Calu3 (cell line): ENCODE data around the gene TJAP1. TPM values are rescaled to one million over a fixed set of nuclear protein-coding genes. Genes with fewer than 3 reads are reported as not detected.

ENCODE experiments used
- BruUV-seq: library from RNA; stranded (reverse); fragments of 400-500 nt; replicated peaks from 2 replicates; lab custom pipeline; 2021; lab: Mats Ljungman, UMichigan
- CTCF ChIA-PET: fragments of 300-600 bp; sonication (Branson Sonifier 250); formaldehyde crosslinking; loops from one replicate; lab custom pipeline; 2022; ENCODE audit warnings: antibody characterized with exemption; lab: Charles Lee
- DNase-seq: peaks from one replicate; pipeline ENCODE4 v3.0.0; 2022
- H3K27ac Mint-ChIP-seq: one replicate; pipeline ENCODE4 v1.8.0; 2022; ENCODE audit warnings: mixed read lengths; ENCODE audit not compliant: unreplicated experiment
- H3K27me3 Mint-ChIP-seq: one replicate; pipeline ENCODE4 v1.8.0; 2022; ENCODE audit warnings: mixed read lengths; ENCODE audit not compliant: unreplicated experiment
- H3K36me3 Mint-ChIP-seq: one replicate; pipeline ENCODE4 v1.8.0; 2022; ENCODE audit warnings: mild to moderate bottlenecking, moderate library complexity, mixed read lengths; ENCODE audit not compliant: insufficient read depth, unreplicated experiment
- H3K4me1 Mint-ChIP-seq: one replicate; pipeline ENCODE4 v1.8.0; 2022; ENCODE audit warnings: mild to moderate bottlenecking, low read depth, mixed read lengths; ENCODE audit not compliant: unreplicated experiment
- H3K4me3 Mint-ChIP-seq: one replicate; pipeline ENCODE4 v1.8.0; 2022; ENCODE audit warnings: mild to moderate bottlenecking, low read depth, moderate library complexity, mixed read lengths; ENCODE audit not compliant: unreplicated experiment
- H3K9me3 Mint-ChIP-seq: one replicate; pipeline ENCODE4 v1.8.0; 2022; ENCODE audit warnings: low read depth, mixed read lengths; ENCODE audit not compliant: unreplicated experiment
- intact Hi-C: fragments of 100-400 bp; cut with micrococcal nuclease; formaldehyde crosslinking; loops from one replicate; pipeline ENCODE4 v1.10.0; 2022; ENCODE audit not compliant: unreplicated experiment
- total RNA-seq: library from RNA; stranded (reverse); gene quantifications from 2 replicates; pipeline ENCODE4 v1.2.3, GENCODE V29; 2022
- TF ChIP-seq, protein P1 (sequence below): fragments of 200-600 bp; IDR thresholded peaks from one replicate; pipeline ENCODE4 v1.8.0; 2022; ENCODE audit warnings: antibody characterized with exemption; ENCODE audit not compliant: unreplicated experiment

Gene TJAP1
- total RNA-seq, 1 experiment from 2014 or later: 72.3 TPM

DNA sequence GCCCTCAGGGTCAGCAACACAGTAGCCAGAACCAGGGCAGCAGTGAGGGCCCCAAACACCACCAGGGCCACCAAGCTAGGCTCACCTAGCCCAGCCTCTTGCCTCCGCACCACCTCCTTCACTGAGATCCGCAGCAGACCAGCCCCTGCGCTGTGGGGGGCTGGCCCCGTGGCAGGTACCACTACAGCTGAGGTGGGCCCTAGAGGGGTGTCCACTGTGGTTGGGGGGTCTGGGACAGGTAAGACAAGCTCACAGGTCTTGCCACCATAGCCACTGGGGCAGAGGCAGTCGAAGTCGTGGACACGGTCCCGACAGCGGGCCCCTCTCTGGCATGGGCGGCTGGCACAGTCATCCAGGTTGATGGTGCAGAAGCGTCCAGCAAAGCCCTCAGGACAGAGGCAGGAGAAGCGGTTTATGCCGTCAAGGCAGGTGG is 26.7 kb upstream of the TJAP1 start:
- Mint-ChIP-seq H3K36me3 (peaks cover 44% of the 10 kb centered on the region), H3K4me3 (no peak overlapping the region), H3K27me3 (peaks cover 17% of the 10 kb centered on the region)

DNA sequence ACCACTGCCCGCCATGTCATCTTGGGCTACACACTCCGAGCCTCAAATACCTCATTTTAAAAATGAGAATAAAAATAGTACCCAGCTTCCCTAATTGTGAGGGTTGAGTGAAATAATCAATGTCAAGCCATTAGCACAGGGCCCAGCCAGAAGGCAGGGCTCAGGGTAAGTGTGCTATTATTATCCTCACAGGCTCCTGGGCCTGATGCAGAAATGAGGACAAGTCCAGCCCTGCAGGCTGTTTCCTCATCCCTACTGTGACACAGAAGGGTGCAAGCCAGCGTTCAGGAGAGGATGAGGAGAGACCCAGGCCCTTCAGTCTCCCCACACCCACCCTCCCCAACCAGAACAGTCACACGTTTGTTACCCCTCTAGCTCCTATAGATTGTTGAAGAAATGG is 26.0 kb upstream of the TJAP1 start:
- CTCF ChIA-PET: interaction anchor here (0.6 kb wide), 1 partner anchor 24 kb away, joined by 4 read pairs; the partner anchor contains the start of gene ABCC10
- TF ChIP-seq, protein P1, sequence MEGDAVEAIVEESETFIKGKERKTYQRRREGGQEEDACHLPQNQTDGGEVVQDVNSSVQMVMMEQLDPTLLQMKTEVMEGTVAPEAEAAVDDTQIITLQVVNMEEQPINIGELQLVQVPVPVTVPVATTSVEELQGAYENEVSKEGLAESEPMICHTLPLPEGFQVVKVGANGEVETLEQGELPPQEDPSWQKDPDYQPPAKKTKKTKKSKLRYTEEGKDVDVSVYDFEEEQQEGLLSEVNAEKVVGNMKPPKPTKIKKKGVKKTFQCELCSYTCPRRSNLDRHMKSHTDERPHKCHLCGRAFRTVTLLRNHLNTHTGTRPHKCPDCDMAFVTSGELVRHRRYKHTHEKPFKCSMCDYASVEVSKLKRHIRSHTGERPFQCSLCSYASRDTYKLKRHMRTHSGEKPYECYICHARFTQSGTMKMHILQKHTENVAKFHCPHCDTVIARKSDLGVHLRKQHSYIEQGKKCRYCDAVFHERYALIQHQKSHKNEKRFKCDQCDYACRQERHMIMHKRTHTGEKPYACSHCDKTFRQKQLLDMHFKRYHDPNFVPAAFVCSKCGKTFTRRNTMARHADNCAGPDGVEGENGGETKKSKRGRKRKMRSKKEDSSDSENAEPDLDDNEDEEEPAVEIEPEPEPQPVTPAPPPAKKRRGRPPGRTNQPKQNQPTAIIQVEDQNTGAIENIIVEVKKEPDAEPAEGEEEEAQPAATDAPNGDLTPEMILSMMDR: no peak
- Mint-ChIP-seq H3K27me3 (peaks cover 23% of the 10 kb centered on the region), H3K4me3 (no peak overlapping the region), H3K36me3 (peaks cover 48% of the 10 kb centered on the region), H3K27ac (no peak overlapping the region), H3K4me1 (peaks cover 9% of the 10 kb centered on the region), H3K9me3 (no peaks in the 10 kb centered on the region)
- no peak for DNase-seq
- BruUV-seq: no TSS peak
- intact Hi-C loops: no loop called here

More for the DNA sequence above, 26.7 kb upstream of the TJAP1 start:
- BruUV-seq: no TSS peak
- intact Hi-C loops: no loop called here
- DNase-seq: no peak
- Mint-ChIP-seq H3K4me1 (peaks cover 4% of the 10 kb centered on the region), H3K27ac (no peak overlapping the region), H3K9me3 (no peaks in the 10 kb centered on the region)
- TF ChIP-seq, protein P1: no peak
- CTCF ChIA-PET: interaction anchor here (0.6 to 1.2 kb wide), 2 partner anchors 23 to 56 kb away, joined by 3 to 4 read pairs; partner anchors contain the start of gene ABCC10

DNA sequence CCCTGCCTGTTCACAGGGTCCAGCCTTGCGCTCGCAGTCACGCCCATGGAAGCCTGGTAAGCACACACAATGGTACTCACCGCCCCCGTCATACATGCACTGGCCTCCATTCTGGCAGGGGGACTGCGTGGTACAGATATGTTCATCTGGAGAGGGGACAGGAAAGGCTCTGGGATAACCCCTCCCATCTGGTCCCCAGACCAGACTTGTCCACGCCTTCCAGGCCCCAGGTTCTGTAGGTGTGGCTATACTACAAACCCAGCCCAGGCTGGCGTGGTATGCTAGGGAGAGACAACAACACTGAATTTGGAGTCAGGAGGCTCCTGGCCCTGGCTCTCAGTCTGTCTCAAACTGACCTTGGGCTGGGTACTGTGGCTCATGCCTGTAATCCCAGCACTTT is 25.4 kb upstream of the TJAP1 start:
- intact Hi-C loops: no loop called here
- Mint-ChIP-seq H3K4me3 (no peak overlapping the region), H3K4me1 (peaks cover 14% of the 10 kb centered on the region), H3K9me3 (no peaks in the 10 kb centered on the region), H3K27me3 (peaks cover 29% of the 10 kb centered on the region), H3K27ac (no peak overlapping the region), H3K36me3 (peaks cover 54% of the 10 kb centered on the region)
- TF ChIP-seq, protein P1: no peak
- CTCF ChIA-PET: no interaction called here
- no TSS peak for BruUV-seq
- DNase-seq: no peak

DNA sequence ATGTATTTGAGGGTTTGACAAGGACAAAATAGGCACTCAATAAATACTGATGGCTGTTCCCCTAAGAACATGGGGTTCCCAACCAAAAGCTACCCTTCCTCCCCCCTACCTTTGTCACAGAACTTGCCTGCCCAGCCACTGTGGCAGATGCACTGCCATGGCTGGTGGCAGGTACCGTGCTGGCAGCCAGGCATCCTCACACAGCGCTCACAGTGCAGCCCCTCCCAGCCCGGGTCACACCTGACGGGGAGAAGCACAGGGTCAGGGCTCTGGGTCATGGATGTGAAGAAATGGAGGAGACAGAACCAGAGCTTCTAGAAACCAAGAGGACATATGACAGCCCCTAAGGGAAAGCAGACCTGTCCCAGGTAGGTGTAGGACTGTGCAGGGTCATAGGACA is 24.5 kb upstream of the TJAP1 start:
- TF ChIP-seq, protein P1: no peak
- CTCF ChIA-PET: no interaction called here
- DNase-seq: no peak
- H3K4me1 Mint-ChIP-seq: peaks cover 17% of the 10 kb centered on the region
- intact Hi-C loops: no loop called here
- peaks cover 56% of the 10 kb centered on the region for H3K36me3 Mint-ChIP-seq
- H3K27me3 Mint-ChIP-seq: peaks cover 35% of the 10 kb centered on the region
- H3K27ac Mint-ChIP-seq: no peak overlapping the region
- no peaks in the 10 kb centered on the region for H3K9me3 Mint-ChIP-seq
- no peak overlapping the region for H3K4me3 Mint-ChIP-seq
- BruUV-seq: no TSS peak
